HCT116 (cell line): Measurements from ENCODE around the gene TFDP1.

Source experiments
- CTCF ChIP-seq, 3 experiments: fragments of 200-600 bp in 1 of 3; sonication (generic) in 1 of 3; IDR thresholded peaks in 2 of 3; conservative IDR thresholded peaks in 1 of 3; 2 replicates each; pipeline ENCODE4 v1.5.1; 2012 to 2017; ENCODE audit warnings: low read depth in 2 of 3, low read length in 2 of 3, antibody characterized with exemption in 1 of 3, borderline replicate concordance in 1 of 3, control low read depth in 1 of 3, mild to moderate bottlenecking in 1 of 3, mixed read lengths in 1 of 3, mixed run types in 1 of 3, moderate library complexity in 1 of 3; ENCODE audit not compliant: insufficient read depth in 1 of 3
- EZH2phosphoT487 ChIP-seq: fragments of 200-600 bp; IDR thresholded peaks from 2 replicates; pipeline ENCODE4 v1.6.1; 2018; ENCODE audit warnings: antibody characterized with exemption, borderline replicate concordance
- MAX ChIP-seq: IDR thresholded peaks from 2 replicates; pipeline ENCODE4 v1.6.1; 2012

- TF ChIP-seq MAX (no peak), CTCF (IDR thresholded peaks at IDR 0.05 in 2 of 3, conservative IDR thresholded peaks at IDR 0.05 in 1 of 3; ENCODE audit: borderline replicate concordance in 1 of 3, insufficient read depth in 1 of 3, low read depth in 2 of 3, low read length in 2 of 3) (no peak), EZH2phosphoT487 (no peak)
Observed at GRCh38 chr13:113630296-113630695, 45.7 kb downstream of the TFDP1 start.
